ENCODE data around the gene GRIP2.

GRIP2 gene

DNA sequence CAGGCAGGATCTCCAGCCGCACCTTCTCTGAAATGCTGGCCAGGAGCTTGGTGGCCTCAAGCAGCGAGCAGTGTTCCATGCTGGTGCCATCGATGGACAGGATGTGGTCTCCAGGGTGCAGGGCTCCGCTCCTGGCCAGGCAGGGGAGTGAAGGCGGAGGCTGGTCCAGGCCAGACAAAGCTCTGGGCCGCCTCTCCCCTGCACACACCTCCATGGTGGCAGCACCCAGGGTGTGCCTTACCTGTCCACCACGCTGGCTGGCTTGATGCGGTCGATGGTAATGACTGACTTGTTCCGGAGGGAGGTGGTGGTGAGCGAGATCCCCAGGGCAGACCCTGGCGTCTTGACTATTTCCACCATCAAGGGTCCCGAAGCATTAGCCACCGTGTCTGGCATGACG lies 20.0 kb downstream of the GRIP2 start:
- Histone ChIP-seq H3K9me3 (ENCODE audit: control insufficient read depth, insufficient read depth, low read depth, low read length) (no peaks in the 10 kb centered on the region), H3K27ac (ENCODE audit: extremely low read depth, low read depth, low read length) (no peak overlapping the region), H3K4me3 (ENCODE audit: low read depth, low read length) (no peak overlapping the region), H3K4me1 (ENCODE audit: control insufficient read depth, insufficient read depth, low read length) (no peaks in the 10 kb centered on the region), H3K36me3 (ENCODE audit: control insufficient read depth in 2 of 2, insufficient read depth in 1 of 2, low read length in 2 of 2) (no peaks in the 10 kb centered on the region)
- TF ChIP-seq ZBTB48 (tag by site-specific recombination; IDR thresholded peaks at IDR 0.05) = no peak
- TF ChIP-seq ZNF175 (tag by site-specific recombination; IDR thresholded peaks at IDR 0.05) = no peak
- no peak for TF ChIP-seq TCF7L2 (IDR thresholded peaks at IDR 0.05; ENCODE audit: borderline replicate concordance, low read depth, low read length)
- TF ChIP-seq ZNF791 (tag by site-specific recombination; IDR thresholded peaks at IDR 0.05) = no peak
- no peak for TF ChIP-seq ZNF514 (tag by site-specific recombination; IDR thresholded peaks at IDR 0.05)
- no peak for TF ChIP-seq ZNF23 (tag by site-specific recombination; IDR thresholded peaks at IDR 0.05; ENCODE audit: borderline replicate concordance)
- TF ChIP-seq ZNF654 (tag by site-specific recombination; IDR thresholded peaks at IDR 0.05; ENCODE audit: low read depth) = no peak
- TF ChIP-seq, protein P1, sequence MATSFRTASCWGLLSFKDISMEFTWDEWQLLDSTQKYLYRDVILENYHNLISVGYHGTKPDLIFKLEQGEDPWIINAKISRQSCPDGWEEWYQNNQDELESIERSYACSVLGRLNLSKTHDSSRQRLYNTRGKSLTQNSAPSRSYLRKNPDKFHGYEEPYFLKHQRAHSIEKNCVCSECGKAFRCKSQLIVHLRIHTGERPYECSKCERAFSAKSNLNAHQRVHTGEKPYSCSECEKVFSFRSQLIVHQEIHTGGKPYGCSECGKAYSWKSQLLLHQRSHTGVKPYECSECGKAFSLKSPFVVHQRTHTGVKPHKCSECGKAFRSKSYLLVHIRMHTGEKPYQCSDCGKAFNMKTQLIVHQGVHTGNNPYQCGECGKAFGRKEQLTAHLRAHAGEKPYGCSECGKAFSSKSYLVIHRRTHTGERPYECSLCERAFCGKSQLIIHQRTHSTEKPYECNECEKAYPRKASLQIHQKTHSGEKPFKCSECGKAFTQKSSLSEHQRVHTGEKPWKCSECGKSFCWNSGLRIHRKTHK (tag by site-specific recombination; IDR thresholded peaks at IDR 0.05) = no peak
- TF ChIP-seq ZBTB8A (tag by site-specific recombination; IDR thresholded peaks at IDR 0.05) = no peak
- TF ChIP-seq, protein P2, sequence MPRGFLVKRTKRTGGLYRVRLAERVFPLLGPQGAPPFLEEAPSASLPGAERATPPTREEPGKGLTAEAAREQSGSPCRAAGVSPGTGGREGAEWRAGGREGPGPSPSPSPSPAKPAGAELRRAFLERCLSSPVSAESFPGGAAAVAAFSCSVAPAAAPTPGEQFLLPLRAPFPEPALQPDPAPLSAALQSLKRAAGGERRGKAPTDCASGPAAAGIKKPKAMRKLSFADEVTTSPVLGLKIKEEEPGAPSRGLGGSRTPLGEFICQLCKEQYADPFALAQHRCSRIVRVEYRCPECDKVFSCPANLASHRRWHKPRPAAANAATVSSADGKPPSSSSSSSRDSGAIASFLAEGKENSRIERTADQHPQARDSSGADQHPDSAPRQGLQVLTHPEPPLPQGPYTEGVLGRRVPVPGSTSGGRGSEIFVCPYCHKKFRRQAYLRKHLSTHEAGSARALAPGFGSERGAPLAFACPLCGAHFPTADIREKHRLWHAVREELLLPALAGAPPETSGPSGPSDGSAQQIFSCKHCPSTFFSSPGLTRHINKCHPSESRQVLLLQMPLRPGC (tag by site-specific recombination; IDR thresholded peaks at IDR 0.05) = no peak
- TF ChIP-seq ZXDB (tag by site-specific recombination; IDR thresholded peaks at IDR 0.05) = no peak
- TF ChIP-seq HOXC10 (CRISPR knock-in tag; IDR thresholded peaks at IDR 0.05) = no peak
- TF ChIP-seq, protein P3, sequence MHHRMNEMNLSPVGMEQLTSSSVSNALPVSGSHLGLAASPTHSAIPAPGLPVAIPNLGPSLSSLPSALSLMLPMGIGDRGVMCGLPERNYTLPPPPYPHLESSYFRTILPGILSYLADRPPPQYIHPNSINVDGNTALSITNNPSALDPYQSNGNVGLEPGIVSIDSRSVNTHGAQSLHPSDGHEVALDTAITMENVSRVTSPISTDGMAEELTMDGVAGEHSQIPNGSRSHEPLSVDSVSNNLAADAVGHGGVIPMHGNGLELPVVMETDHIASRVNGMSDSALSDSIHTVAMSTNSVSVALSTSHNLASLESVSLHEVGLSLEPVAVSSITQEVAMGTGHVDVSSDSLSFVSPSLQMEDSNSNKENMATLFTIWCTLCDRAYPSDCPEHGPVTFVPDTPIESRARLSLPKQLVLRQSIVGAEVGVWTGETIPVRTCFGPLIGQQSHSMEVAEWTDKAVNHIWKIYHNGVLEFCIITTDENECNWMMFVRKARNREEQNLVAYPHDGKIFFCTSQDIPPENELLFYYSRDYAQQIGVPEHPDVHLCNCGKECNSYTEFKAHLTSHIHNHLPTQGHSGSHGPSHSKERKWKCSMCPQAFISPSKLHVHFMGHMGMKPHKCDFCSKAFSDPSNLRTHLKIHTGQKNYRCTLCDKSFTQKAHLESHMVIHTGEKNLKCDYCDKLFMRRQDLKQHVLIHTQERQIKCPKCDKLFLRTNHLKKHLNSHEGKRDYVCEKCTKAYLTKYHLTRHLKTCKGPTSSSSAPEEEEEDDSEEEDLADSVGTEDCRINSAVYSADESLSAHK (tag by site-specific recombination; IDR thresholded peaks at IDR 0.05) = no peak
- no peak for TF ChIP-seq ZNF561 (tag by site-specific recombination; IDR thresholded peaks at IDR 0.05; ENCODE audit: borderline replicate concordance)
- no peak for TF ChIP-seq RBAK (tag by site-specific recombination; IDR thresholded peaks at IDR 0.05)
- TF ChIP-seq ZNF121 (tag by site-specific recombination; IDR thresholded peaks at IDR 0.05) = no peak
- TF ChIP-seq ZNF398 (tag by site-specific recombination; IDR thresholded peaks at IDR 0.05) = no peak
- TF ChIP-seq IKZF3 (tag by site-specific recombination; IDR thresholded peaks at IDR 0.05) = no peak
- ChIA-PET POLR2A (no interaction called here), CTCF (interaction anchor here (1.5 to 2.3 kb wide), 3 partner anchors 11 to 28 kb away, joined by 5 to 8 read pairs (median 7); no protein-coding TSS in a partner anchor)

GRCh38 chr3:14519406-14519805 lies 20.7 kb downstream of the GRIP2 start:
- H3K36me3 ChIP-seq (ENCODE audit: control insufficient read depth in 2 of 2, insufficient read depth in 1 of 2, low read length in 2 of 2) = no peaks in the 10 kb centered on the region
- H3K4me1 ChIP-seq (ENCODE audit: control insufficient read depth, insufficient read depth, low read length) = no peaks in the 10 kb centered on the region
- H3K4me3 ChIP-seq (ENCODE audit: low read depth, low read length) = no peak overlapping the region
- no peak overlapping the region for H3K27ac ChIP-seq (ENCODE audit: extremely low read depth, low read depth, low read length)
- ChIA-PET CTCF (interaction anchor here (0.7 to 2.3 kb wide), 6 partner anchors 10 to 402 kb away, joined by 3 to 8 read pairs (median 5); no protein-coding TSS in a partner anchor), POLR2A (no interaction called here)
- no peak for TF ChIP-seq ZNF610 (tag by site-specific recombination; IDR thresholded peaks at IDR 0.05; ENCODE audit: borderline replicate concordance)
- TF ChIP-seq ZBTB20 (tag by site-specific recombination; IDR thresholded peaks at IDR 0.05) = no peak
- no peak for TF ChIP-seq ZBTB49 (tag by site-specific recombination; IDR thresholded peaks at IDR 0.05; ENCODE audit: low read depth)
- TF ChIP-seq GLIS2 (tag by site-specific recombination; IDR thresholded peaks at IDR 0.05) = no peak
- no peak for TF ChIP-seq ZNF239 (tag by site-specific recombination; IDR thresholded peaks at IDR 0.05)
- TF ChIP-seq ZBTB8A (tag by site-specific recombination; IDR thresholded peaks at IDR 0.05) = no peak
- H3K9me3 ChIP-seq (ENCODE audit: control insufficient read depth, insufficient read depth, low read depth, low read length) = no peaks in the 10 kb centered on the region
